Ishikawa (cell line): Measurements from ENCODE around the gene GARIN5B.

ENCODE experiments used
- EGR1 ChIP-seq: IDR thresholded peaks from 2 replicates; pipeline ENCODE4 v1.6.1; 2012
- EP300 ChIP-seq: IDR thresholded peaks from 2 replicates; pipeline ENCODE4 v1.6.1; 2012; ENCODE audit warnings: borderline replicate concordance

- TF ChIP-seq EGR1, result no peak
- TF ChIP-seq EP300, result no peak
These were observed 18.6 kb downstream of the GARIN5B start for GRCh38 chr19:55344444-55344843.
